ENCODE data around the gene TMEM52B. TPM values are rescaled to one million over a fixed set of nuclear protein-coding genes. Genes with fewer than 3 reads are reported as not detected.

Gene TMEM52B
- total and polyA plus RNA-seq, 2 donors from 2014 or later: 25.7 to 292 TPM

- FAIRE-seq: no peak
Measured at GRCh38 chr12:10205220-10205807, 26.5 kb downstream of the TMEM52B start.

GRCh38 chr12:10207136-10207535 lies 28.3 kb downstream of the TMEM52B start:
- TF ChIP-seq CTCF (IDR thresholded peaks at IDR 0.05; ENCODE audit: borderline replicate concordance, extremely low read depth, insufficient read depth): no peak
- H3K4me3 ChIP-seq (ENCODE audit: low read length in 3 of 3): no peak overlapping the region
- FAIRE-seq (no peak), DNase-seq (no peak)
- H3K27me3 ChIP-seq (ENCODE audit: control insufficient read depth, insufficient read depth, low read length): no peaks in the 10 kb centered on the region
- H3K36me3 ChIP-seq (ENCODE audit: control insufficient read depth in 2 of 3, insufficient read depth in 3 of 3, low read length in 3 of 3): no peaks in the 10 kb centered on the region
- H3K9ac ChIP-seq (ENCODE audit: low read length in 3 of 3): no peak overlapping the region
- no peaks in the 10 kb centered on the region for H3K9me3 ChIP-seq (ENCODE audit: control insufficient read depth in 2 of 3, insufficient read depth in 1 of 3, low read length in 3 of 3)
- intact Hi-C loops (cut with DNase I): no loop called here
- H3K4me1 ChIP-seq (ENCODE audit: control insufficient read depth in 2 of 3, insufficient read depth in 2 of 3, low read depth in 1 of 3, low read length in 3 of 3): no peaks in the 10 kb centered on the region
- no peak overlapping the region for H3K27ac ChIP-seq (ENCODE audit: low read depth in 2 of 2, low read length in 2 of 2)

More at GRCh38 chr12:10205220-10205807, 26.5 kb downstream of the TMEM52B start:
- Histone ChIP-seq H3K27ac (ENCODE audit: low read depth in 2 of 2, low read length in 2 of 2) (no peak overlapping the region), H3K9me3 (ENCODE audit: control insufficient read depth in 2 of 3, insufficient read depth in 1 of 3, low read length in 3 of 3) (no peaks in the 10 kb centered on the region), H3K27me3 (ENCODE audit: control insufficient read depth, insufficient read depth, low read length) (no peaks in the 10 kb centered on the region), H3K4me1 (ENCODE audit: control insufficient read depth in 2 of 3, insufficient read depth in 2 of 3, low read depth in 1 of 3, low read length in 3 of 3) (no peaks in the 10 kb centered on the region), H3K36me3 (ENCODE audit: control insufficient read depth in 2 of 3, insufficient read depth in 3 of 3, low read length in 3 of 3) (no peaks in the 10 kb centered on the region), H3K4me3 (ENCODE audit: low read length in 3 of 3) (no peak overlapping the region), H3K9ac (ENCODE audit: low read length in 3 of 3) (no peak overlapping the region)
- intact Hi-C loops (cut with DNase I): no loop called here
- TF ChIP-seq CTCF (IDR thresholded peaks at IDR 0.05; ENCODE audit: borderline replicate concordance, extremely low read depth, insufficient read depth): no peak
- DNase-seq: no peak

GRCh38 chr12:10210225-10210624 lies 31.4 kb downstream of the TMEM52B start:
- intact Hi-C loops (cut with DNase I): no loop called here
- TF ChIP-seq CTCF (IDR thresholded peaks at IDR 0.05; ENCODE audit: borderline replicate concordance, extremely low read depth, insufficient read depth): no peak
- no peak for DNase-seq
- H3K4me3 ChIP-seq (ENCODE audit: low read length in 3 of 3): no peak overlapping the region
- no peak overlapping the region for H3K27ac ChIP-seq (ENCODE audit: low read depth in 2 of 2, low read length in 2 of 2)
- no peak for FAIRE-seq
- peaks cover 0 to under 1% (median 0%) of the 10 kb centered on the region in 3 donors for H3K4me1 ChIP-seq (ENCODE audit: control insufficient read depth in 2 of 3, insufficient read depth in 2 of 3, low read depth in 1 of 3, low read length in 3 of 3)
- no peaks in the 10 kb centered on the region for H3K36me3 ChIP-seq (ENCODE audit: control insufficient read depth in 2 of 3, insufficient read depth in 3 of 3, low read length in 3 of 3)
- H3K27me3 ChIP-seq (ENCODE audit: control insufficient read depth, insufficient read depth, low read length): no peaks in the 10 kb centered on the region
- H3K9ac ChIP-seq (ENCODE audit: low read length in 3 of 3): no peak overlapping the region
- no peaks in the 10 kb centered on the region for H3K9me3 ChIP-seq (ENCODE audit: control insufficient read depth in 2 of 3, insufficient read depth in 1 of 3, low read length in 3 of 3)

Data from kidney (tissue), 14 donors.